ENCODE measurements around the gene ITGBL1. TPM values are rescaled to one million over a fixed set of nuclear protein-coding genes. Genes with fewer than 3 reads are reported as not detected.

The ITGBL1 gene
- total and polyA plus RNA-seq, 2 donors (not counting 3 experiments of a cell fraction or from before 2014, with no cell fraction given): 4.6 to 8.8 TPM

DNA sequence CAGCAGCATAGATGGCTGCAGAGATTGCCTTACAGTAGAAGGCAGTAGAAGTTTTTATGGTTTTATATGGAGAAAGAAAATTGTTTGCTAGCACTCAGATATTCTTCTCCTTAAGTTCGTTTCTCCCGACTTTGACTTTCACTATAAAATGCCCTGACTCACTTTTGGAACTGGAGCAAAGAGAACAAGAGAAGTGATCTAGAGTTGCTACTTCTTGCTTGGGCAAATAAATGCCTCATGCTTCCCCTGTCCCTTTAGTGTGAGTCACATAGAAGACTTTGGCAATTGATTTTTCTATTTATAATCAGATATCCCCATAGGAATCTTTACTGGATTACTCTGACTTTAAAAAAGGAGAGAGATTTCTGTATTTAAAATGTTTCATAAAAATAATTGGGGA lies 46.9 kb downstream of the ITGBL1 start:
- BruUV-seq (replicated peaks): no TSS peak
- H3K9me3 ChIP-seq (replicated peaks; ENCODE audit: control insufficient read depth, insufficient read depth, low read length): no peaks in the 10 kb centered on the region
- no peak for FAIRE-seq
- no peaks in the 10 kb centered on the region for H3K4me1 ChIP-seq (ENCODE audit: control insufficient read depth, extremely low read depth, insufficient read depth, low read length)
- H3K27ac ChIP-seq (ENCODE audit: insufficient read depth, low read depth, low read length): no peak overlapping the region
- H3K4me2 ChIP-seq (ENCODE audit: insufficient read depth, low read length): no peak overlapping the region
- DNase-seq (ENCODE audit: low read depth, low spot score): no peak
- no peaks in the 10 kb centered on the region for H4K20me1 ChIP-seq (replicated peaks; ENCODE audit: control insufficient read depth, extremely low read depth, insufficient read depth, low read length)
- no peak overlapping the region for H2AFZ ChIP-seq (ENCODE audit: low read depth, low read length)
- H3K27me3 ChIP-seq (ENCODE audit: control insufficient read depth in 2 of 2, insufficient read depth in 2 of 2, low read length in 2 of 2): no peaks in the 10 kb centered on the region
- H3K4me3 ChIP-seq (replicated peaks in 1 of 3; ENCODE audit: insufficient read depth in 1 of 3, low read depth in 1 of 3, low read length in 3 of 3): no peak overlapping the region
- dilution Hi-C loops (cut with MboI; ENCODE audit: extremely low pct_ligation_motif_present, low sequenced_read_pairs): no loop called here
- H3K36me3 ChIP-seq (ENCODE audit: control insufficient read depth in 2 of 2, extremely low read depth in 1 of 2, insufficient read depth in 2 of 2, low read length in 2 of 2): no peaks in the 10 kb centered on the region
- H3K9ac ChIP-seq (replicated peaks; ENCODE audit: extremely low read depth, insufficient read depth, low read length): no peak overlapping the region
- H3K9me1 ChIP-seq (replicated peaks; ENCODE audit: control insufficient read depth, extremely low read depth, insufficient read depth, low read length): no peaks in the 10 kb centered on the region
- intact Hi-C loops (cut with micrococcal nuclease): no loop called here
- CTCF ChIA-PET: interaction anchor here (1.9 kb wide), 1 partner anchor 355 kb away, joined by 4 read pairs; no protein-coding TSS in a partner anchor
- TF ChIP-seq EZH2 (IDR thresholded peaks at IDR 0.05; ENCODE audit: borderline replicate concordance, low read depth, low read length, severe bottlenecking) (no peak), FOS (IDR thresholded peaks at IDR 0.05; ENCODE audit: borderline replicate concordance, insufficient read depth, low read length) (no peak), POLR2AphosphoS5 (IDR thresholded peaks at IDR 0.05; ENCODE audit: insufficient read depth, low read depth, low read length) (no peak), JUN (IDR thresholded peaks at IDR 0.05; ENCODE audit: borderline replicate concordance, insufficient read depth, insufficient read length, low read depth) (no peak), GATA2 (IDR thresholded peaks at IDR 0.05; ENCODE audit: insufficient read depth, insufficient read length, low read depth, low read length) (no peak), POLR2A (IDR thresholded peaks at IDR 0.05; ENCODE audit: low read depth, low read length) (no peak), MYC (IDR thresholded peaks at IDR 0.05; ENCODE audit: low read depth, low read length) (no peak)
- TF ChIP-seq, protein P1, sequence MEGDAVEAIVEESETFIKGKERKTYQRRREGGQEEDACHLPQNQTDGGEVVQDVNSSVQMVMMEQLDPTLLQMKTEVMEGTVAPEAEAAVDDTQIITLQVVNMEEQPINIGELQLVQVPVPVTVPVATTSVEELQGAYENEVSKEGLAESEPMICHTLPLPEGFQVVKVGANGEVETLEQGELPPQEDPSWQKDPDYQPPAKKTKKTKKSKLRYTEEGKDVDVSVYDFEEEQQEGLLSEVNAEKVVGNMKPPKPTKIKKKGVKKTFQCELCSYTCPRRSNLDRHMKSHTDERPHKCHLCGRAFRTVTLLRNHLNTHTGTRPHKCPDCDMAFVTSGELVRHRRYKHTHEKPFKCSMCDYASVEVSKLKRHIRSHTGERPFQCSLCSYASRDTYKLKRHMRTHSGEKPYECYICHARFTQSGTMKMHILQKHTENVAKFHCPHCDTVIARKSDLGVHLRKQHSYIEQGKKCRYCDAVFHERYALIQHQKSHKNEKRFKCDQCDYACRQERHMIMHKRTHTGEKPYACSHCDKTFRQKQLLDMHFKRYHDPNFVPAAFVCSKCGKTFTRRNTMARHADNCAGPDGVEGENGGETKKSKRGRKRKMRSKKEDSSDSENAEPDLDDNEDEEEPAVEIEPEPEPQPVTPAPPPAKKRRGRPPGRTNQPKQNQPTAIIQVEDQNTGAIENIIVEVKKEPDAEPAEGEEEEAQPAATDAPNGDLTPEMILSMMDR (IDR thresholded peaks at IDR 0.05; ENCODE audit: extremely low read depth in 1 of 2, insufficient read depth in 1 of 2, low read depth in 1 of 2, low read length in 2 of 2): no peak
- TF ChIP-seq, protein P2, sequence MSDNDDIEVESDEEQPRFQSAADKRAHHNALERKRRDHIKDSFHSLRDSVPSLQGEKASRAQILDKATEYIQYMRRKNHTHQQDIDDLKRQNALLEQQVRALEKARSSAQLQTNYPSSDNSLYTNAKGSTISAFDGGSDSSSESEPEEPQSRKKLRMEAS (IDR thresholded peaks at IDR 0.05; ENCODE audit: insufficient read depth, insufficient read length): no peak
- POLR2A ChIA-PET: no interaction called here
- H3K79me2 ChIP-seq (ENCODE audit: control insufficient read depth, insufficient read depth, low read length): peaks cover 2% of the 10 kb centered on the region

All from endothelial cell of umbilical vein (primary cell).